ENCODE results near the gene TMEM147.
"Not testable (repeated sequence)": the region's sequence is repeated elsewhere in the genome, so short reads cannot be mapped to it uniquely, and the experiment has no call there.

Gene TMEM147

GRCh38 chr19:35595026-35595425, 49.6 kb downstream of the TMEM147 start:
- intact Hi-C loops (cut with DNase I), result not testable (repeated sequence)

GRCh38 chr19:35595928-35596327, 50.5 kb downstream of the TMEM147 start:
- intact Hi-C loops (cut with DNase I), result no loop called here
- peak in 1 of 10 donors; percentile 2 for DNase-seq

More at GRCh38 chr19:35595026-35595425, 49.6 kb downstream of the TMEM147 start:
- DNase-seq, result peak in 1 of 10 donors; percentile 16

- intact Hi-C loops (cut with DNase I), result no loop called here
- no peak for DNase-seq
Measured at GRCh38 chr19:35596366-35596999, 51.1 kb downstream of the TMEM147 start.

Data from posterior cingulate gyrus (tissue), 11 donors.